Heart left ventricle (tissue), 13 donors: ENCODE results near the gene SUMF1.

ENCODE experiments used
- CTCF ChIP-seq, 12 donors: fragments of 200-600 bp; sonication (generic) in 4 of 12; IDR thresholded peaks; one replicate each; pipeline versions ENCODE4 v1.5.0 to v1.8.0; 2018 to 2022; ENCODE audit warnings: antibody characterized with exemption in 12 of 12, mild to moderate bottlenecking in 5 of 12
- POLR2A ChIP-seq, 2 donors: fragments of 450-650 bp; IDR thresholded peaks; one replicate each; pipeline ENCODE4 v1.6.1; 2017; ENCODE audit warnings: antibody characterized with exemption in 2 of 2, mild to moderate bottlenecking in 2 of 2, moderate library complexity in 2 of 2
- donor health status: ischemic (EF 13 %, LVEDD 7.1; RV severe dilation, severe dysfunction).
- donor health status: DM: no; HTN: yes; CAD: no.
- donor health status: DM: no; HTN: no; CAD: no.
- donor health status: ischemic (EF 25% LVEDD 6.9; RV normal size, moderate dysfunction).
- donor health status: ischemic (EF 25% LVEDD 5.7; RV mildly dilated, moderate dysfunction).
- donor health status: ischemic (EF 35%, LVEDD 5.7; RV mildly dilated, moderate dysfunction).
- donor health status: nonischemic (EF 11% LVEDD 7.7; RV severe dilation, severe dysfunction).
- donor health status: DM: yes; HTN: yes; CAD: no.
- donor health status: PGD.
- donor health status: ischemic (EF 29% LVEDD 5.4; RV normal size, mild dysfunction).
- donor health status: nonischemic (EF 23%, LVEDD 6.1; RV moderate dilation, normal function).

- TF ChIP-seq CTCF (IDR thresholded peaks at IDR 0.05) (no peak), POLR2A (IDR thresholded peaks at IDR 0.05) (no peak)
Measured at GRCh38 chr3:4440951-4441350, 26.1 kb downstream of the SUMF1 start.
